GM19099 (cell line): ENCODE results near the gene DDX1.

ENCODE experiments used
- POLR2A ChIP-seq: IDR thresholded peaks from 3 replicates; pipeline ENCODE4 v1.6.1; 2011; ENCODE audit warnings: low read depth; ENCODE audit not compliant: insufficient read length; ENCODE audit errors: extremely low read depth

Gene DDX1

GRCh38 chr2:15639323-15640251, 47.9 kb downstream of the DDX1 start:
- TF ChIP-seq POLR2A, result no peak

- TF ChIP-seq POLR2A, result no peak
These were observed 48.6 kb downstream of the DDX1 start for GRCh38 chr2:15640261-15640711.

DNA sequence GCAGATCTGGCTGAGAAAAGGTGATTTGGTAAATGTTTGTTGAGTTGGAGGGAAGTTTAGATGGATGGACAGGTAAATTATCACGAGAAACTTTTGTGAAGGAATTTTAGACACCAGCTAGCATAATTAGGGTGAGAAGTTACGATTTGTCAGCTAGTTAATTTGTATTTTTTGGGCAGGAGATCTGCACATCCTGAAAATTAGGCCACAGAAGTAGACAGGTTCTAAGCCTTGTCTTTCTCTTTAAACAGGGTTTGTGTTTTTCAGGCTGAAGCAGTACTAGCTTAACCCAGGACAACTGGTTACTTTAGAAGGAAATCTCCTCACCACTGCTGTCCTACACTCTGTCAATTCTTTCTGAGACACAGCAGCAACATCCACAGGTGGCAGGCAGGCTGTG, 49.1 kb downstream of the DDX1 start:
- no peak for TF ChIP-seq POLR2A

- no peak for TF ChIP-seq POLR2A
These were observed 49.9 kb downstream of the DDX1 start for GRCh38 chr2:15641530-15641982.

GRCh38 chr2:15642011-15642814, 50.5 kb downstream of the DDX1 start:
- TF ChIP-seq POLR2A, result no peak

GRCh38 chr2:15642815-15643500, 51.3 kb downstream of the DDX1 start:
- TF ChIP-seq POLR2A, result no peak

- no peak for TF ChIP-seq POLR2A
These were observed 52.3 kb downstream of the DDX1 start for GRCh38 chr2:15643791-15644585.

GRCh38 chr2:15645300-15645699, 53.6 kb downstream of the DDX1 start:
- no peak for TF ChIP-seq POLR2A

- no peak for TF ChIP-seq POLR2A
These were observed 54.2 kb downstream of the DDX1 start for GRCh38 chr2:15645720-15646385.

- TF ChIP-seq POLR2A, result no peak
These were observed 55.0 kb downstream of the DDX1 start for GRCh38 chr2:15646661-15647060.

GRCh38 chr2:15647622-15648590, 56.2 kb downstream of the DDX1 start:
- TF ChIP-seq POLR2A, result no peak

GRCh38 chr2:15648593-15649525, 57.2 kb downstream of the DDX1 start:
- TF ChIP-seq POLR2A, result no peak
